ENCODE results near the gene SIRT6.
"Not testable (repeated sequence)": the region's sequence is repeated elsewhere in the genome, so short reads cannot be mapped to it uniquely, and the experiment has no call there.

Gene SIRT6

DNA sequence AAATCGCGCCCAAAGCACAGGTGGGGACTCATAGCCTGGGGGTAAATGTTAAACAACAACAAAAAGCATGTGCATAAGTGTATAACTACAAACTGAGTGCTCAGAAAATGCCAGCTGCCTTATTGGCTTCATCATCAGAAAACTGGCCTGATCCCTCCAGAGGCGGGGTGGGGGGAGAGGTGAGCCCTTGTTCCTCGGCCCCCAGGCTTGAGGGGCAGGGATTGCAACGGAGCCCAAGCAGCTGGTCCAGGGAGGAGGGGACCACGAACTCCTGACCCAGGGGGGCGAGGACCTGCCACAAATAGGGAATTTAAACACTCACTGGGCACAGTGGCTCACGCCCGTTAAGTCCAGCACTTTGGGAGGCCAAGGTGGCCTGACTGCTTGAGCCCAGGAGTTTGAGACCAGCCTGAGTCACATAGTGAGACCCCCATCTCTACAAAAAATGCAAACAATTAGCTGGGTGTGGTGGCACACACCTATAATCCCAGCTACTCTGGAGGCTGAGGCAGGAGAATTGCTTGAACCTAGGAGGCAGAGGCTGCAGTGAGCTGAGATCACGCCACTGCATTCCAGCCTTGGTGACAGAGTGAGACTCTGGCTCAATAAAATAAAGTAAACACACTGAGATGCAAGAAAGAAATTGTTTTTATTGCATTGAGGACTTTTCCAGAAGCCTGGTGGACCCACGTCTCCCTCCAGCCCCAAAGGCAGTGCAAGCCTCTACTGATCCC lies 8.7 kb downstream of the SIRT6 start:
- no peak for DNase-seq

DNA sequence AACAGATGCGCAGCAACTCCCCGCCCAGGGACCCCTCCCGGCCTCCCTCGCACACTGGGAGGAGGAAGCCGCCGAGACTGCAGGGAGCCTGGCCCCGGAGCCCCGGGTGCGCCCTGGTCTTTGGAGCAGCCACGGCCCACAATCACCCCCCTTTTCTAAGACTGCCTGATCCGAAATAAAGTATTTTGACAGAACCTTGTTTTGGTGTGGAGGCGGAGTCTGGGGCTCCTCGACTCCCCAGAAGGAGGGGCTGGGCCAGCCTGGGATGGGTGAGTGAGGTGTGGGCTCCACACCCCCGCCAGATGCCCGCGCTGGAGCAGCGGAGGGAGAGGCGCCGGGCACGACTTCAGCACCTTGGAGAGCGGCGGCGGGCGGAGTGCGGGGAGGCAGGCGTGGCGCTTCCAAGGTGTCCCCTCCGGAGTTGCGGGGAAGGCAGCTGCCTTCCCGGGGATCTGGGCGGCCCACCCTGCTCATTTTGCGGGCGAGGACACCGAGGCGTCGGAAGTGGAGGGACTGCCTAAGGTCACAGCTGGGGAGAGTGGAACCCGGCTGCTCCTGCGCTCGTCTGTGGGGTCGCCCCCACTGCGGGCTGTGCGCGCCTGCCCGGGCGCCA lies 9.4 kb downstream of the SIRT6 start:
- no peak for DNase-seq

DNA sequence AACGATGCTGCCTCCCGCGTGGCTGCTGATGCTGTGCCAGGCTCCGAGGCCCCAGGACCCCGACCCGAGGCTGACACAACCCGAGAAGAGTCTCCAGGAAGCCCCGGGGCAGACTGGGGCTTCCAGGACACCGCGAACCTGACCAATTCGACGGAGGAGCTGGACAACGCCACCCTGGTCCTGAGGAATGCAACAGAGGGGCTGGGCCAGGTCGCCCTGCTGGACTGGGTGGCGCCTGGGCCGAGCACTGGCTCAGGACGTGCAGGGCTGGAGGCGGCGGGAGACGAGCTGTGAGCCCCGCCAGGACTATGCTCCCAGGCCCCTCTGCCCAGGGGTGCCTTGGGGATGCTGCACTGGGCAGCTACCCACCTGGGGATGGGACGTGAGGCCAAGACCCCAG lies 10.7 kb downstream of the SIRT6 start:
- DNase-seq, result no peak

DNA sequence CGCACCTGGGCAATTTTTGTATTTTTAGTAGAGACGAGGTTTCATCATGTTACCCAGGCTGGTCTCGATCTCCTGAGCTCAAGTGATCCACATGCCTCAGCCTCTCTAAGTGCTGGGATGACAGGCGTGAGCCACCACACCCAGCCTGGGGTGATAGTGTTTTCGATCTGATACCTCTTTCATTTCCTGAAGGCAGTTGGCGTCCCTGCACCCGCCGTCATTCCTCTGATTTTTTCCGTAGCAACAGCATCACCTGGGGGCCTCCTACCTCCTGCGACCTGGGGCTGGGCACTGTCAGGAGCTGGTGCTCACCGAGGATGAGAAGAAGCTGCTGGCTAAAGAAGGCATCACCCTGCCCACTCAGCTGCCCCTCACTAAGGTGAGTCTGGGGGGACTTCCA lies 18.1 kb downstream of the SIRT6 start:
- no peak for DNase-seq

DNA sequence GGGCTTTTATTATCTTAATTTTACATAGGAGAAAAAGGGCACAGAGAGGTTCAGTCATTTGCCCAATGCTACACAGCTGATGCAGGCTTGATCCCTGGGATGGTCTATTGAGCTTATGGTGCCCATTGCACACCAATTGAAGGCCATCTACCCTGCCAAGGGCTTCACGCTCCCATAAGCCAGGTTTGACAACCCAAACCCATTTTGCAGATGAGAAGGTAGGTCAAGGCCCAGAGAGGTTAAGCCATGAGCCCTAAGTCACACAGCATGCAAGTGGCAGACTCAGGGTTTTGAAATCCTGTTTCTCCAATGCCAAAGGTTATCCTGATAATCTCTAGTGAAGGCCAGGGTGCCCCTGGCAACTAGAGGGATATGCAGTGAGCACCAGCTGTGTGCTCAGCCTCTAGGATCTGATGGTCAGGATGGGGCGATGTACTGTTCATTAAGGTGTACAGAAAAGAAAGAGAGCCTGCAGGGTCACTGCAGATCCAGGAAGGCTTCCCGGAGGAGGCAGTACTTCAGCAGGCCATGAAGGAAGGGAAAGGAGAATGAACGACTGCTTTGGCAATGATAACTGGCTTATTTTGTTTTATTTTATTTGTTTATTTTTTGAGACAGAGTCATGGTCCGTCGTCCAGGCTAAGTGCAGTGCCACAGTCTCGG lies 20.8 kb downstream of the SIRT6 start:
- DNase-seq, result no peak

DNA sequence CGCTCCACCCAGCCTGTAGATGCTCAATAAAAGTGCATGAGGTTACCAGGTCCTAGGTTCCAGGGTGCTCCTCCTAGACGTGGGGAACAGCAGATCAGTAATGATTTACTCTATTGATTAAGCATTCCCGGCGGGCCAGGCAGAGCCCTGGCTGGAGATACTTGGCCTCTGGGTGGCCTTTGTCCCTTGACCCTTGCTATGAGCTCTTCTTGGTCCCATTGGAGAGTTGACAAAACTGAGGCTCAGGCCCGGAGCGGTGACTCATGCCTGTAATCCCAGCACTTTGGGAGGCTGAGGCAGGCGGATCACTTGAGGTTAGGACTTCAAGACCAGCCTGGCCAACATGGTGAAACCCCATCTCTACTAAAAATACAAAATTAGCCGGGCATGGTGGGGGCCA lies 24.4 kb downstream of the SIRT6 start:
- not testable (repeated sequence) for DNase-seq

DNA sequence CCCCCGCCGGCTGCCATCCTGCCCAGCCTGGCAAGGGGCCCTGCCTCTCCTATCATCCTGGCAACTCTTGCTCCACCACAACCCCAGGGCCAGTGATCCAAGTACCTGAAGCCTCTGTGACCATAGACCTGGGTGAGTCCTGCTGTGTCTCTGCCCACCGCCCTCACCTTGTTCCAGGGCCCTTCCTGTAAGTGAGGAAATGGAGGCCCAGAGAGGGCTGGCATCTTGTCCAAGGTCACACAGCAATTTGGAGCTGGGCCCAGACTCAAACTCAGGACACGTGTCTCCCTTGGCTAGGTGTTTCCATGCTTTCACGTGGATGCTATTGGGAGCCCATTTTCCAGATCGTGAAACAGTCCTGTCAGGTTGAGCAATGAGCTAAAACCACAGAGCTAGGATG lies 25.2 kb downstream of the SIRT6 start:
- DNase-seq, result no peak

DNA sequence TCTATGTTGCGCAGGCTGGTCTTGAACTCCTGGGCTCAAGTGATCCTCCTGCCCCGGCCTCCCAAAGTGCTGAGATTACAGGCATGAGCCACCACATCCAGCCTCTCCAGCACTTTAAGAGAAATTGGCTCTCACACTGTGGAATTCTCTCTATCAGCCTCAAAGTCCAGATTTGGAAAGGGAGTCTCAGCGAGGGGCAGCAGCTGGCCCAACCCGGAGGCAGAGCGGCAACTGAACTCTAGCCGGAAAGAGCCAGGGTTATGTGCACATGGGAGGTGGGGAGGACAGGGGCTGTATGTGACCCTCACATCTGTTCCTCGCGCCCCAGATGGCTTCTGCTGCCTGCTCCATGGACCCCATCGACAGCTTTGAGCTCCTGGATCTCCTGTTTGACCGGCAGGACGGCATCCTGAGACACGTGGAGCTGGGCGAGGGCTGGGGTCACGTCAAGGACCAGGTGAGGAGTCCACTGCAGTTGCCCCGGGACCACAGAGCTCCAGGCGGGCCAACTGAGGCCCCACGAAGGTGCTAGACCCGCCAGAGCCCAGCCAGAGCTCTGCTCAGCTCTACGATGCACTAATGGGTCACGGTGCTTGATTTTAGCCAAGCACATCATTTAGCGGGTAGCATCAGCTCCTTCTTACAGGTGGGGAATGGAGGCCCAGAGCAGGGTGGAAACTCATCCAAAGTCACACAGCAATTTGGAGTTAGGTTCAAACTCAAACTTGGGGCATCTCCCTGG lies 27.6 kb downstream of the SIRT6 start:
- no peak for DNase-seq

DNA sequence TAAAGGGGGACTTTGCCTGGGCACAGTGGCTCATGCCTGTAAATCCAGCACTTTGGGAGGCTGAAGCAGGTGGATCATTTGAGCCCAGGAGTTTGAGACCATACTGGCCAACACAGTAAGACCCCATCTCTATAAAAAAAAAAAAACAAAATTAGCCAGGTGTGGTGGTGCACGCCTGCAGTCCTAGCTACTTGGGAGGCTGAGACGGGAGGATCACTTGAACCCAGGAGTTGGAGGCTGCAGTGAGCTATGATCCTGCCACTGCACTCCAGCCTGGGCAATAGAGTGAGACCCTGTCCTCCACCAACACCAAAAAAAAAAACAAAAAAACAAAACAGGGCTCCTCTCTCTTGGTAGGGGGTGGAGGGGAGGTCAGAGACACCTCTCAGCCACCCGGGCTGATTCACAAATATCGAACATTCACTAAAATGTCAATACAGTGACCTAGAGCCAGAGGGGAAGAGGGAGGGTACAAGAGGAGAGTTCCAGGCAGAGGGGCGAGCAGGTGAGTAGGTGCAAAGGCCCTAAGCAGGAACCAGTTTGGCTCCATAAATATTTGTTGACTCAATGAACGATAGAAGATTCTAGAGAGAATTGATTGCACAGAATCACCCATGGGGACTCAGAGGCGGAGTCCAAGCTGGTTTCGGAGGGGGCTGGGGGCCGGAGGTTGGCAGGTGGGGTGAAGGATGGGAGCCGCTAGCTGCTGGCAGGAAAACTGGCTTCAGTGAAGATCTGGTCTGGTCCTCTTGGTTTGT lies 29.9 kb downstream of the SIRT6 start:
- DNase-seq, result no peak

DNA sequence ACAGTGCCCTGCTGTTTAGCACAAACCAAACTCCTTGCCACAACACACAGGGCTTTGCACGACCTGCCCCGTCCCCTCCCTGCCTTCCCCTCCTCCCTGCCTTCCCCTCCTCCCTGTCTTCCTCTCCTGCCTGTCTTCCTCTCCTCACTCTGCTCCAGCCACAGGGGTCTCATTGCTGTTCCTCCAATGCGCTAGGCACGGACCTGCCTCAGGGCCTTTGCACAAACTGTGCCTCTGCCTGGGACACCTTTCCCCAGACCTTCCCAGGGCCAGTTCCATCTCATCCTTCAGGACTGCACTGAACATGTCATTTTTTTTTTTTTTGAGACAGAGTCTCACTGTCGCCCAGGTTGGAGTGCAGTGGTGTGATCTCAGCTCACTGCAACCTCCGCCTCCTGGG lies 30.7 kb downstream of the SIRT6 start:
- DNase-seq, result no peak

DNA sequence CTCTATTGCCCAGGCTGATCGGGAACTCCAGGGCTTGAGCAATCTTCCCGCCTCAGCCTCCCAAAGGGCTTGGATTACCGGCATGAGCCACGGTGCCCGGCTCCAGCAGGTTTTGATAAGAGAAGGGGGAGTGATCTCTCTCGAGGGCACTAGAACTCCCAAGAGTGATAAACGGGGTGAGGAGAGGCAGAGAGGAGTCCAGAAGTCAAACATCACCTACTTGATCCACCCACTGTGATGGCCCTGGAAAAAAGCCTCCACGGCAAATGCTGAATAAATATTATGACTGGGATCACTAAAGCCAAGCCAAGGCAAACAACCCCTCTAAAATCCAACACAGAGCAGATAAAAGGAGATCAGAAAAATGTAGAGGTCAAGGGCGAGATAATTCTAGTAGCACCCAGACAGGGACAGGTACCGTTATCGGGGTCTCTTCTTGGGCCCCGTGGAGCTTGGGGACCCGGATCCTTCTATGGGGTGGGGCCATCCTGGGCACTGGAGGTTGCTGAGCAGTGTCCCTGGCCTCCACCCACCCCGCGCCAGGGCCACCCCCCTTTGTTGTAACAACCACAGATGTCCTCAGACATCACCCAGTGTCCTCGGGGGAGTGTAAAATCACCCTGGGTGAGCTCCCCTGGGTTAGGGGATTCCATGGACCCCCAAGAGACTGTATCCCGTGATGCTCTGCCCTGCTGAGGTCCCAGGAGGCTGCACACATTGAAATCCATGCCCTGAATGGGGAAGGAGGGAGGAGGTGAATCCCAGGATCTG lies 32.7 kb downstream of the SIRT6 start:
- no peak for DNase-seq

DNA sequence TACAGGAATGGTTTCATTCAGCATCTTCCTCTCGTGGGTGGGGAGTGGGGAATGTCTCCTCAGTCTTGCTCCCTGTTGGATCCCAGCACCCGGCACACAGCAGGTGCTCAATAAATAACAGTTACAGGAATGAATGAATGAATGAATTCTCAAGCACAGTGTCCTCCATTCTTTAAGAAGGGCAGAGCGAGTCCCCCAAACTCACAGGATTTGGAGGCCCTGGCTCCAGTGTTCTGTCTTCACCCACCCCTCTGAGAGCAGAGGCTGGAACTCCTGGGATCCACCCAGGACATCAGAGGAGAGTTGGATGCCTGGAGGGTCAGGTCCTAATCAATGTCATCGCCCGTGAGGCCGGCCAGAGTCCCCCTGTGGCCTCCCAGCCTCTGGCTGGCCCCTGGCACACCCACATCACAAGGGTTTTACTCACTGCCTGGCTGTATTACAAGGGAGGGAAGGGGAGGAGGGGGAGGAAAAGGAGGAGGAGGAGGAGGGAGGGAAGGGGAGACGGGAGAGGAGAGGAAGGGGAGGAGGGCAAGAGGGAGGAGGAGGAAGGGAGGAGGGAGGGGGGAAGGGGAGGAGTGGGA lies 37.6 kb downstream of the SIRT6 start:
- no peak for DNase-seq

DNA sequence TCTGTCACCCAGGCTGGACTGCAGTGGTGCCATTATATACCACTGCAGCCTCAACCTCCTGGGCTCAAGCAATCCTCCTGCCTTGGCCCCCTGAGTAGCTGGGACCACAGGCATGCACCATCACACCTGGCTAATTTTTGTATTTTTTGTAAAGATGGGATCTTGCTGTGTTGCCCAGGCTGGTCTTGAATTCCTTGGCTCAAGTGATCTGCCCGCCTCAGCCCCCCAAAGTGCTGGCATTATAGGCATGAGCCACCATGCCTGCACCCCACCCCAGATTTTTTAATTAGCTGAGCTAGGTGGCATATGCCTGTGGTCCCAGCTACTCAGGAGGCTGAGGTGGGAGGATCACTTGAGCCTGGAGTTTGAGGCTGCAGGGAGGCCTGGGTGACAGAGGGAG lies 39.4 kb downstream of the SIRT6 start:
- DNase-seq, result not testable (repeated sequence)

DNA sequence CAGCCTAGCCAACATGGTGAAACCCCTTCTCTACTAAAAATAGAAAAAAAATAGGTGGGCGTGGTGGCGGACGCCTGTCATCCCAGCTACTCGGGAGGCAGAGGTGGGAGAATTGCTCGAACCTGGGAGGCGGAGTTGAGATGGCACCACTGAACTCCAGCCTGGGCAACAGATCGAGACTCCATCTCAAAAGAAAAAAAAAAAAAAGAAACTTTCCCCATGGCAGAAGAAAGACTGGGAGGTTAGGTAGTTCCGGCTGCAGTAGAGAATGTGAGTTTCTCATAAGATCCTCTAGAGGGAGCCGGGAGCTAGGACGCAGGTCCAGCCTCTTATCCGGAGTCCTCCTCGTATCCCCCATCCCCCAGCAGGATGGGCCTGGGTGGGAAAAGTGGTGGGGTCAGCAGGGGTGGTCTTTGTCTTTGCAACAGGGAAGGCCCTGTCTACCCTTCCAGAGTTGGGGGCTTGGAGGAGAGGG lies 42.1 kb downstream of the SIRT6 start:
- peak; percentile 56 for DNase-seq

DNA sequence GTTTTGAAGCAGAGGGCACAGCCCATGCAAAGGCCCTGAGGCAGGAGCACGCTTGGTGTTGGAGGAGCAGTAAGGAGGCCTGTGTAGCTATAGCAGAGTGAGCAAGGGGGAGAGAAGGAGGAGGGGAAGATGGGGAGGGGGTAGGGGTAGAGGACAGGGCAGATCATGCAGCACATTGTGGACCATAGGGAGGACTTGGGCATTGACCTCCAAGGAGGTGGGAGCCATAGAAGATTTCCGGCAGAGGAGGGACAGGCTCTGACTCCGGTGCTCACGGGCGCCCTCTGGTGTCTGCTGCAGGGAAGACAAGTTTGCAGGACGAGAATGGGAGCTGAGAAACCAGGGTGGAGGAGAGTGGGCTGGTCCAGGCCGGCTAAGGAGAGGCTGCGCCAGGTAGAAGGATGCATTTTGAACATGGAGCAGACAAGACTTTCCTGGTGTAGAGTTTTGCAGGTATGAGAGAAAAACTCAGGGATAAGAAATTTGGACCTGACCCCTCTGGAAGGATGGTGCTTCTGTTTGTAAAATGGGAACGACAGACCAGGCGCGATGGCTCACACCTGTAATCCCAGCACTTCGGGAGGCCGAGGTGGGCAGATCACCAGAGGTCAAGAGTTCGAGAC lies 42.6 kb downstream of the SIRT6 start:
- DNase-seq, result no peak

DNA sequence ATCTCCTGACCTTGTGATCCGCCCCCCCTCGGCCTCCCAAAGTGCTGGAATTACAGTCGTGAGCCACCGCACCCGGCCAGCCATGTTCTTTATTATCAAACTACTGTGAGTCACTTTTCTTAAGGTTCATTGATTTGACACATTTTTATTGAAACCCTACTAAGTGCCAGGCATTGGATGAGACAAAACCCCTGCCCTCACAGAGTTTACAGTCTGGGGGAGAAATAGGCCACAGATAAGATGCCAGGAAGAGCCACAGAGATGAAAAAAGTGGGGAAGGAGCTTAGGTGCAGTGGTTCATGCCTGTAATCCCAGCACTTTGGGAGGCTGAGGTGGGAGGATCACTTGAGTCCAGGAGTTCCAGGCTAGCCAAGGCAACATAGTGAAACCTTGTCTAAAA lies 43.9 kb downstream of the SIRT6 start:
- DNase-seq, result no peak

DNA sequence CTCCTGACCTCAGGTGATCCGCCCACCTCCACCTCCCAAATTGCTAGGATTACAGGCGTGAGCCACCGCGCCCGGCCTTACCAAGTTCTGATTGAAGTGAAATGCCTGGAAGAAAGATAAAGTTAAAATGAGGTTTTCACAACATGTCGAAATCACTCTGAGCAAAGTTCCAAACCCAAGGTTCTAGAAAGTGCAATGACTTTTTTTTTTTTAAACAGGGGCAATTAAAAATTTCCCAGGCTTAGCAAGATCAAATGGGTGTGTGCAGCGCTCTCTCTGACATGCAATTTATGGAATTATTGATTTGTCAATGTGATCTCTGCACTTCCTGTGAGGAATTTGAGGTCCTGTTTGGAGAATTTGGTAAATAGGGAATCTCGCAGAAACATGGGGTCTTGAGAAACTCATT lies 45.7 kb downstream of the SIRT6 start:
- no peak for DNase-seq

DNA sequence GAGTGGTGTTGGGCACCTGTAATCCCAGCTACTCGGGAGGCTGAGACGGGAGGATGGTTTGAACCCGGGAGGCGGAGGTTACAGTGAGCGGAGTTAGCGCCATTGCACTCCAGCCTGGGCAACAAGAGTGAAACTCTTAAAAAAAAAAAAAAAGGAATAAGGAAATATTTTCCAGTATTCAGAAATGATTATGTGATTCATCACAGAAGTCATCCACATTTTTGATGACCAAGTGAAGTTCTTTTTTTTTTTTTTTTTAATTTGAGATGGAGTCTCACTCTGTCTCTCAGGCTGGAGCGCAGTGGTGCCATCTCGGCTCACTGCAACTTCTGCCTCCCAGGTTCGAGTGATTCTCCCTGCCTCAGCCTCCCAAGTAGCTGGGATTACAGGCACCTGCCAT lies 47.0 kb downstream of the SIRT6 start:
- not testable (repeated sequence) for DNase-seq

DNA sequence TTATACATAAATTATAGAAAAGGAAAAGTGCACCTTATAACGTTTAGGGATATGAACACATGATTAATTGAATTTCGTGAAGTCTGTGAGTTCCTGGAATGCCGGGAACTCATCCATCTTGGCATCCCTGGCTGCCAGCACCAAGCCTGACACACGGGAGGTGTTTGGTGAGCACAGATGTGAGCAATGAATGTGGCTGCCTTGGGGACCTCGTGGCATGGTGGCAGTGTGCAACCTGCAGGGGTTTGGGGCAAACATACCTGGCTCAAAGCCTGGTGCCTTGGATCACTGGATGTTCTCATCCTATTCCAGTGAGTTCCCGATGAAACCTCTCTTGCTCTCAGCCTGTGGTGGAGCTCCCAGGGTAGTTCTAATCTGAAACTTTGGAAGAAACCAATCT lies 48.0 kb downstream of the SIRT6 start:
- DNase-seq, result no peak

DNA sequence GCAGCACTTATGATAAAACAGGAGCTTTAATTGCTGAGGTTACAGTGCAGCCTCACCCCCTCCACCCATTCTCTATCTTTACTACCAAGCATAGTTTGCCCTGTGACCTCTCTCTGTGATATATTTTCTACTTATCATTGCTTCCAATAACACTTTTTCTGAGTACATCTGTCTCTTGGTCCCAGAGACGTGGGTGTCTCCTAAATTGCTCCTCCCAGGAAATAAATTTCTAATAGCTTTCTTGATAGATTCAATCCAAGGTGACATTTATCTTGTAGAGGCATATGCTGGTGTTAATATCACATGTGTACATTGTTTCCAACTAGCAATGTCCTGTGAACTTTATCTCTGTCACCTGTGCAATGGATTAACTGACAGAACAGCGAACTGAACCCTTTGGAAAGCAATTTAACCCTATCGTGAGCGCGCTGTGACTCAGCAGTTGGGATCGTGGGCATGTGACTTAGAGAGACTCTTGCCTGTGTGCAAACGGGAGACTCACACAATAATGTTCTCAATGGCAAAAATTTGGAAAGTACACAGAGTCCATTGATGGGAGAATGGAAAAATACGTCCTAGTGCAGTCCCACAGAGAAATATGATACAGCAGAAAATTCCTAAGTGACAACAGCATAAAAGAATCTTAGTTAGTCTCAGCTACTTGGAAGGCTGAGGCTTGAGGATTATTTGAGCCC lies 51.5 kb downstream of the SIRT6 start:
- DNase-seq, result no peak

All from SIG-M5 (cell line).